SU-DHL-6 (cell line): Measurements from ENCODE around the gene CDCP2.

Source experiments
- H2AFZ ChIP-seq: fragments of 200-600 bp; sonication (generic); 2 replicates; pipeline ENCODE4 v1.6.1; 2014; ENCODE audit warnings: low read depth, mild to moderate bottlenecking, moderate library complexity, mixed read lengths, antibody characterized with exemption, low read length; ENCODE audit not compliant: severe bottlenecking
- H3F3A ChIP-seq: fragments of 200-600 bp; shearing (Covaris generic); 2 replicates; pipeline ENCODE4 v1.6.0; 2016; ENCODE audit warnings: antibody characterized with exemption, mild to moderate bottlenecking; ENCODE audit not compliant: insufficient read depth
- H3K27ac ChIP-seq: fragments of 200-600 bp; sonication (generic); 2 replicates; pipeline ENCODE4 v1.5.1; 2016; ENCODE audit warnings: low read depth, mild to moderate bottlenecking, low read length, moderate library complexity, mixed read lengths
- H3K27me3 ChIP-seq: fragments of 200-600 bp; sonication (generic), shearing (Covaris generic); 2 replicates; pipeline ENCODE4 v1.6.0; 2014; ENCODE audit warnings: mild to moderate bottlenecking, low read length
- H3K36me3 ChIP-seq: fragments of 200-600 bp; sonication (generic); 2 replicates; pipeline ENCODE4 v1.6.1; 2014; ENCODE audit warnings: mild to moderate bottlenecking, low read length, mixed read lengths
- H3K4me2 ChIP-seq: fragments of 300-600, 200-600 bp; shearing (Covaris generic), sonication (generic); 2 replicates; pipeline ENCODE4 v1.6.0; 2014; ENCODE audit warnings: low read length, low read depth, mild to moderate bottlenecking; ENCODE audit not compliant: poor library complexity, severe bottlenecking
- H3K4me3 ChIP-seq: fragments of 200-600 bp; sonication (generic); 2 replicates; pipeline ENCODE4 v1.5.1; 2014; ENCODE audit warnings: antibody characterized with exemption, low read length, mild to moderate bottlenecking, mixed read lengths; ENCODE audit not compliant: insufficient read depth, poor library complexity, severe bottlenecking
- H3K79me2 ChIP-seq: fragments of 200-600 bp; sonication (generic); 2 replicates; pipeline ENCODE4 v1.6.1; 2014; ENCODE audit warnings: mild to moderate bottlenecking, low read length, moderate library complexity; ENCODE audit not compliant: insufficient read depth
- H3K9ac ChIP-seq: fragments of 200-600 bp; sonication (generic); 2 replicates; pipeline ENCODE4 v1.7.0; 2014; ENCODE audit warnings: mild to moderate bottlenecking, low read length
- H3K9me2 ChIP-seq: fragments of 200-600 bp; sonication (generic); replicated peaks from 2 replicates; pipeline ENCODE4 v1.6.1; 2014; ENCODE audit warnings: low read length; ENCODE audit not compliant: insufficient read depth
- H3K9me3 ChIP-seq: fragments of 200-600 bp; sonication (generic); 2 replicates; pipeline ENCODE4 v1.6.1; 2014; ENCODE audit warnings: low read length, mixed read lengths; ENCODE audit not compliant: insufficient read depth
- H4K20me1 ChIP-seq: fragments of 200-600 bp; sonication (generic); 2 replicates; pipeline ENCODE4 v1.6.1; 2014; ENCODE audit warnings: low read depth, mild to moderate bottlenecking, antibody characterized with exemption, low read length, moderate library complexity, mixed read lengths
- CTCF ChIP-seq: fragments of 200-600 bp; sonication (generic); IDR thresholded peaks from one replicate; pipeline ENCODE4 v1.5.1; 2017; ENCODE audit warnings: antibody characterized with exemption, mild to moderate bottlenecking, low read length, moderate library complexity; ENCODE audit not compliant: insufficient read depth, poor library complexity, severe bottlenecking
- EZH2phosphoT487 ChIP-seq: fragments of 200-600 bp; sonication (generic), shearing (Covaris generic); conservative IDR thresholded peaks from 2 replicates; pipeline ENCODE4 v1.6.1; 2018; ENCODE audit warnings: mild to moderate bottlenecking, antibody characterized with exemption, low read length, moderate library complexity, mixed read lengths

The CDCP2 gene

GRCh38 chr1:54138994-54139393 is 13.8 kb downstream of the CDCP2 start:
- Histone ChIP-seq H3K9ac (no peak overlapping the region), H3K36me3 (no peaks in the 10 kb centered on the region), H2AFZ (no peak overlapping the region), H4K20me1 (no peaks in the 10 kb centered on the region), H3K9me3 (no peaks in the 10 kb centered on the region), H3K27me3 (no peaks in the 10 kb centered on the region), H3K4me3 (no peak overlapping the region), H3K27ac (no peak overlapping the region), H3K9me2 (no peaks in the 10 kb centered on the region), H3K79me2 (no peaks in the 10 kb centered on the region), H3F3A (no peaks in the 10 kb centered on the region), H3K4me2 (no peak overlapping the region)
- TF ChIP-seq EZH2phosphoT487 (no peak), CTCF (no peak)

GRCh38 chr1:54137534-54138061 is 15.2 kb downstream of the CDCP2 start:
- Histone ChIP-seq H4K20me1 (no peaks in the 10 kb centered on the region), H3K79me2 (no peaks in the 10 kb centered on the region), H3K36me3 (no peaks in the 10 kb centered on the region), H3K9me3 (no peaks in the 10 kb centered on the region), H3K4me2 (no peak overlapping the region), H3K4me3 (no peak overlapping the region), H3K9ac (no peak overlapping the region), H2AFZ (no peak overlapping the region), H3F3A (no peaks in the 10 kb centered on the region), H3K27ac (no peak overlapping the region), H3K9me2 (no peaks in the 10 kb centered on the region), H3K27me3 (no peaks in the 10 kb centered on the region)
- TF ChIP-seq EZH2phosphoT487: no peak
- TF ChIP-seq CTCF: no peak

GRCh38 chr1:54136963-54137533 is 15.8 kb downstream of the CDCP2 start:
- no peaks in the 10 kb centered on the region for H3K79me2 ChIP-seq
- no peak overlapping the region for H3K9ac ChIP-seq
- H3K36me3 ChIP-seq: no peaks in the 10 kb centered on the region
- no peaks in the 10 kb centered on the region for H4K20me1 ChIP-seq
- H3K4me3 ChIP-seq: no peak overlapping the region
- TF ChIP-seq EZH2phosphoT487 (no peak), CTCF (no peak)
- no peak overlapping the region for H3K4me2 ChIP-seq
- H3K9me3 ChIP-seq: no peaks in the 10 kb centered on the region
- H3K27ac ChIP-seq: no peak overlapping the region
- H3K27me3 ChIP-seq: no peaks in the 10 kb centered on the region
- H2AFZ ChIP-seq: no peak overlapping the region
- H3K9me2 ChIP-seq: no peaks in the 10 kb centered on the region
- H3F3A ChIP-seq: no peaks in the 10 kb centered on the region
